CD4-positive, alpha-beta T cell (primary cell): Measurements from ENCODE around the gene MYCN. TPM values are rescaled to one million over a fixed set of nuclear protein-coding genes. Genes with fewer than 3 reads are reported as not detected.

ENCODE experiments used
- ATAC-seq: fragments of 200-7000 bp; cut with Tn5 transposase; one replicate; pipeline ENCODE4 v1.10.0; 2022; ENCODE audit warnings: mild to moderate bottlenecking; ENCODE audit not compliant: poor library complexity
- CTCF ChIA-PET: fragments of 350-600 bp; sonication (Branson Sonifier 250); formaldehyde crosslinking; loops from one replicate; lab custom pipeline; 2021; ENCODE audit warnings: antibody characterized with exemption, inconsistent platforms; lab: Charles Lee
- POLR2A ChIA-PET: fragments of 350-600 bp; sonication (Branson Sonifier 250); formaldehyde crosslinking; loops from one replicate; lab custom pipeline; 2021; ENCODE audit warnings: antibody characterized with exemption, inconsistent platforms; lab: Charles Lee
- DNase-seq, 14 experiments: peaks; one replicate each; pipeline ENCODE4 v3.0.0-alpha.2; 2013 to 2020; ENCODE audit warnings: mixed read lengths in 2 of 14
- H3K27ac ChIP-seq, 2 donors: one replicate each; pipeline versions ENCODE4 v1.5.1 to v1.7.0; 2013; ENCODE audit warnings: low read length in 2 of 2, low read depth in 1 of 2, mild to moderate bottlenecking in 1 of 2
- H3K27me3 ChIP-seq, 2 experiments: 1 replicate in 1 of 2; 2 replicates in 1 of 2; pipeline versions ENCODE4 v1.6.1 to v1.7.0; 2013; ENCODE audit warnings: low read length in 2 of 2, control low read depth in 1 of 2, mild to moderate bottlenecking in 1 of 2, moderate library complexity in 1 of 2; ENCODE audit not compliant: insufficient read depth in 2 of 2, control insufficient read depth in 1 of 2
- H3K36me3 ChIP-seq: one replicate; pipeline ENCODE4 v1.6.1; 2013; ENCODE audit warnings: low read length, control low read depth; ENCODE audit not compliant: insufficient read depth
- H3K4me1 ChIP-seq: one replicate; pipeline ENCODE4 v1.6.1; 2013; ENCODE audit warnings: low read length, control low read depth; ENCODE audit not compliant: insufficient read depth
- H3K4me3 ChIP-seq: one replicate; pipeline ENCODE4 v1.5.1; 2013; ENCODE audit warnings: mild to moderate bottlenecking, low read length, moderate library complexity
- H3K9me3 ChIP-seq, 2 experiments: 1 replicate in 1 of 2; 2 replicates in 1 of 2; pipeline versions ENCODE4 v1.6.1 to v1.7.0; 2013; ENCODE audit warnings: low read length in 2 of 2, mild to moderate bottlenecking in 2 of 2, control low read depth in 1 of 2, moderate library complexity in 1 of 2; ENCODE audit not compliant: control insufficient read depth in 1 of 2, insufficient read depth in 1 of 2
- H3K27ac Mint-ChIP-seq: one replicate; pipeline ENCODE4 v1.8.0; 2020; ENCODE audit warnings: mixed read lengths
- H3K27me3 Mint-ChIP-seq: one replicate; pipeline ENCODE4 v1.8.0; 2021; ENCODE audit warnings: mixed read lengths
- H3K36me3 Mint-ChIP-seq: one replicate; pipeline ENCODE4 v1.8.0; 2021; ENCODE audit warnings: low read depth, mixed read lengths
- H3K4me1 Mint-ChIP-seq: one replicate; pipeline ENCODE4 v1.8.0; 2021; ENCODE audit warnings: low read depth, mixed read lengths
- H3K4me3 Mint-ChIP-seq: one replicate; pipeline ENCODE4 v1.8.0; 2020; ENCODE audit warnings: mild to moderate bottlenecking, mixed read lengths
- H3K9me3 Mint-ChIP-seq: one replicate; pipeline ENCODE4 v1.8.0; 2020; ENCODE audit warnings: mixed read lengths
- intact Hi-C, 2 experiments: fragments of 100-400 bp; cut with DNase I in 1 of 2; cut with micrococcal nuclease in 1 of 2; formaldehyde crosslinking; loops; one replicate each; pipeline versions ENCODE4 v1.15.1 to v1.9.0; 2023 to 2025; cut with DNase I, micrococcal nuclease
- total RNA-seq, 174 experiments: library from RNA in 2 of 174; stranded (reverse) in 2 of 174; gene quantifications; one replicate each; pipeline ENCODE4 v1.2.3 and lab custom pipeline; 2021 to 2026
- TF ChIP-seq, protein P1 (sequence below): fragments of 200-600 bp; IDR thresholded peaks from one replicate; pipeline ENCODE4 v1.8.0; 2022; ENCODE audit warnings: antibody characterized with exemption, mild to moderate bottlenecking

Gene MYCN
- total RNA-seq, 2 experiments from 2014 or later: 0.19 TPM; not detected in 1

DNA sequence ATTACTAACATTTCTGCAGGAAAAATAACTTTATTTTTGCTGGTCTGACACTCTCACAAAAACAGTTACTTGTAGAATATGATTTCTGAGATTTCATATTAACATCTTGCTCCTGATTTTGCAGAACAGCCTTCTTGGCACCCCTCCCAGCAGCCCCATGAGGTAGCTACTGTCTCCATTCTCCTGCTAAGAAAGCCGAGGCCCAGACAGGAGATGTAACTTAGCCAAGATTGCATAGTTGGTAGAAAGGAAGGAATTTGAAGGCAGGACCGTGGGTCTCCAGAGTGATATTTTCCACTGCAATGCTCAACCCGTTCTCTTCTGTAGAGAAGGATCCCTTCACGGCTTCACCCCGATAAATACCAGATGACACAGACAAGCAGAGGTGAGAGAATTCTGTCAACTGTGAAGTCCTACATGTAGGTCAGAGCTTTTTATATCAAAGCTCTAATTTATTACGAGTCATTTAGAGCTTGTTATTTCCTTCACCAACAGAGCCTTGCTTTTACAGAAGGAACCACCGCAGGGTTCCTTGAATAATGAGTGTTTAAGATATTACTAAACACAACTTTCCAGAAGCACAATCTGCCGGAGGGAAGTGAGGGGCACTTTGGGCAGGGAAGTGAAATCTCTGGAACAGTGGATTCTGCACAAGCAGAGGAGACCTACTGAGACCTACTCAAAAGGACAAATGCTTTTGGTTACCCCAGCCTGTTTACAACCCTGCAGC, 48.0 kb upstream of the MYCN start:
- no peak for DNase-seq
- H3K27ac ChIP-seq: no peak overlapping the region
- no peak overlapping the region for H3K4me3 Mint-ChIP-seq
- H3K9me3 ChIP-seq: peaks cover 0 to 12% of the 10 kb centered on the region in 2 experiments
- no peaks in the 10 kb centered on the region for H3K4me1 ChIP-seq
- ChIA-PET POLR2A (no interaction called here), CTCF (no interaction called here)
- H3K27me3 Mint-ChIP-seq: no peaks in the 10 kb centered on the region
- H3K36me3 Mint-ChIP-seq: no peaks in the 10 kb centered on the region
- H3K4me1 Mint-ChIP-seq: no peaks in the 10 kb centered on the region
- no peaks in the 10 kb centered on the region for H3K9me3 Mint-ChIP-seq
- H3K27ac Mint-ChIP-seq: no peak overlapping the region
- ATAC-seq: no peak
- intact Hi-C loops: no loop called here
- peaks cover 0 to 2% of the 10 kb centered on the region in 2 experiments for H3K27me3 ChIP-seq
- TF ChIP-seq, protein P1, sequence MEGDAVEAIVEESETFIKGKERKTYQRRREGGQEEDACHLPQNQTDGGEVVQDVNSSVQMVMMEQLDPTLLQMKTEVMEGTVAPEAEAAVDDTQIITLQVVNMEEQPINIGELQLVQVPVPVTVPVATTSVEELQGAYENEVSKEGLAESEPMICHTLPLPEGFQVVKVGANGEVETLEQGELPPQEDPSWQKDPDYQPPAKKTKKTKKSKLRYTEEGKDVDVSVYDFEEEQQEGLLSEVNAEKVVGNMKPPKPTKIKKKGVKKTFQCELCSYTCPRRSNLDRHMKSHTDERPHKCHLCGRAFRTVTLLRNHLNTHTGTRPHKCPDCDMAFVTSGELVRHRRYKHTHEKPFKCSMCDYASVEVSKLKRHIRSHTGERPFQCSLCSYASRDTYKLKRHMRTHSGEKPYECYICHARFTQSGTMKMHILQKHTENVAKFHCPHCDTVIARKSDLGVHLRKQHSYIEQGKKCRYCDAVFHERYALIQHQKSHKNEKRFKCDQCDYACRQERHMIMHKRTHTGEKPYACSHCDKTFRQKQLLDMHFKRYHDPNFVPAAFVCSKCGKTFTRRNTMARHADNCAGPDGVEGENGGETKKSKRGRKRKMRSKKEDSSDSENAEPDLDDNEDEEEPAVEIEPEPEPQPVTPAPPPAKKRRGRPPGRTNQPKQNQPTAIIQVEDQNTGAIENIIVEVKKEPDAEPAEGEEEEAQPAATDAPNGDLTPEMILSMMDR: no peak
- H3K36me3 ChIP-seq: no peaks in the 10 kb centered on the region
- H3K4me3 ChIP-seq: no peak overlapping the region

DNA sequence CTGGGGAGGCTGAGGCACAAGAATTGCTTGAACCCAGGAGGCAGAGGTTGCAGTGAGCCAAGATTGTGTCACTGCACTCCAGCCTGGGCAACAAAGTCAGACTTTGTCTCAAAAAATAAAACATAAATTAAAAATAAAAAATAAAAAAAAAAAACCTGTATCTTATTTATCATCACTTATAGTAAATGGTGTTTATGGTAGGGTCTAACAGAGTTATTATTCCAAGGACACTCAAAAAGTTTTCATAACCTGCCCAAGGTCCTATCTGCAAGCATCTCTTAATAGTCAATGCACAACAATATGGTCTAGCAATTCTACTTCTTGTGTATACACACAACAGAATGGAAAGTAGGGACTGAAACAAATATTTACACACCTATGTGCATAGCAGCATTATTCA, 47.3 kb upstream of the MYCN start:
- Mint-ChIP-seq H3K27ac (no peak overlapping the region), H3K9me3 (no peaks in the 10 kb centered on the region), H3K4me1 (no peaks in the 10 kb centered on the region), H3K36me3 (no peaks in the 10 kb centered on the region), H3K4me3 (no peak overlapping the region), H3K27me3 (no peaks in the 10 kb centered on the region)
- Histone ChIP-seq H3K4me1 (no peaks in the 10 kb centered on the region), H3K36me3 (no peaks in the 10 kb centered on the region), H3K4me3 (no peak overlapping the region), H3K9me3 (peaks cover 0 to 12% of the 10 kb centered on the region in 2 experiments), H3K27ac (no peak overlapping the region), H3K27me3 (peaks cover 0 to 2% of the 10 kb centered on the region in 2 experiments)
- POLR2A ChIA-PET: no interaction called here
- CTCF ChIA-PET: no interaction called here
- no peak for ATAC-seq
- intact Hi-C loops: no loop called here
- DNase-seq: no peak
- TF ChIP-seq, protein P1: no peak

DNA sequence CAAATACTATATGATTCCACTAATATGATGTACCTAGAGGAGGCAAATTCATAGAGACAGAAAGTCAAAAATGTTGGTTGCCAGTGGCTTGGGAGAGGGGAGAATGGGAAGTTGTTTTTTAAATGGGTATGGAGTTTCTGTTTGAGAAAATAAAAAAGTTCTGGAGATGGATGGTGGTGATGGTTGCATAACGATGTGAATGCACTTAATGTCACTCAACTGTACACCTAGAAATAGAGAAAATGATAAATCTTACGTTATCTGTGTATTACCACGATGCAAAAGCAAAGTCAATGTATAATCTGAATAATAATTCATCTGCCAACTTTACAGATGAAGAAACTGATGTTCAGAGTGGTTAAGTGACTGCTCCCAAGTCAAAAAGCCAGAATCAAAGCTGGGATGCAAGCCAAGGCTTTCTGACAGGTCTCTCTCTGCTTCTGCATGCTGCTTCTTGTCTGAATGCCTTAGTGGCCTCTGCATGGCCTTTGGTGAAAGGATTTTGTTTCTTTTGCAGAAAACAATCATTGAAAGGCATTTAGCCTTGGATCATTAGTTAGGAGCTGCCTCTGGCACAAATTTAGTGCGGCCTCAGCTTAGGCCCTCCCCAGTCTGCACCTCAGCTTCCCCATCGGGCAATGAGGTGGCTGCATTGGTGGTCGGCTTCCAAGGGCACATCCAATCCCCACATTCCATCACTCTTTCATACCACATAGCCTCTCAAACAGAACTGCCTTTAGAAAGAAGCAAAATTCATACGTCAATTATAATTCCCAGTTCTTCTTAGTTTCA, 46.5 kb upstream of the MYCN start:
- Histone ChIP-seq H3K4me1 (no peaks in the 10 kb centered on the region), H3K4me3 (no peak overlapping the region), H3K27ac (no peak overlapping the region), H3K27me3 (peaks cover 0 to 2% of the 10 kb centered on the region in 2 experiments), H3K36me3 (no peaks in the 10 kb centered on the region), H3K9me3 (peaks cover 0 to 12% of the 10 kb centered on the region in 2 experiments)
- CTCF ChIA-PET: no interaction called here
- no peak for ATAC-seq
- intact Hi-C loops: no loop called here
- no peak for DNase-seq
- no peak overlapping the region for H3K4me3 Mint-ChIP-seq
- H3K4me1 Mint-ChIP-seq: no peaks in the 10 kb centered on the region
- no peaks in the 10 kb centered on the region for H3K27me3 Mint-ChIP-seq
- no peak overlapping the region for H3K27ac Mint-ChIP-seq
- H3K36me3 Mint-ChIP-seq: no peaks in the 10 kb centered on the region
- peaks cover 2% of the 10 kb centered on the region for H3K9me3 Mint-ChIP-seq
- TF ChIP-seq, protein P1: no peak
- POLR2A ChIA-PET: no interaction called here
